T-helper 2 cell treated with Interferon-gamma antibody and Interleukin-4, amounts not matched to agents 5 μg/mL and 100 μg/mL, for 36 hours (primary cell): ENCODE results near the gene MID1.

ENCODE experiments used
- DNase-seq: peaks from one replicate; pipeline ENCODE4 v3.0.0; 2021; ENCODE audit warnings: low spot score
- H3K27ac Mint-ChIP-seq: one replicate; pipeline ENCODE4 v1.8.0; 2021; ENCODE audit warnings: mild to moderate bottlenecking, mixed read lengths
- H3K27me3 Mint-ChIP-seq: one replicate; pipeline ENCODE4 v1.8.0; 2021; ENCODE audit warnings: low read depth, mixed read lengths
- H3K36me3 Mint-ChIP-seq: one replicate; pipeline ENCODE4 v1.8.0; 2021; ENCODE audit warnings: low read depth, mixed read lengths
- H3K4me1 Mint-ChIP-seq: one replicate; pipeline ENCODE4 v1.8.0; 2021; ENCODE audit warnings: low read depth, mixed read lengths
- H3K4me3 Mint-ChIP-seq: one replicate; pipeline ENCODE4 v1.8.0; 2022; ENCODE audit warnings: mild to moderate bottlenecking, moderate library complexity, mixed read lengths
- H3K9me3 Mint-ChIP-seq: one replicate; pipeline ENCODE4 v1.8.0; 2021; ENCODE audit warnings: mixed read lengths

Gene MID1

DNA sequence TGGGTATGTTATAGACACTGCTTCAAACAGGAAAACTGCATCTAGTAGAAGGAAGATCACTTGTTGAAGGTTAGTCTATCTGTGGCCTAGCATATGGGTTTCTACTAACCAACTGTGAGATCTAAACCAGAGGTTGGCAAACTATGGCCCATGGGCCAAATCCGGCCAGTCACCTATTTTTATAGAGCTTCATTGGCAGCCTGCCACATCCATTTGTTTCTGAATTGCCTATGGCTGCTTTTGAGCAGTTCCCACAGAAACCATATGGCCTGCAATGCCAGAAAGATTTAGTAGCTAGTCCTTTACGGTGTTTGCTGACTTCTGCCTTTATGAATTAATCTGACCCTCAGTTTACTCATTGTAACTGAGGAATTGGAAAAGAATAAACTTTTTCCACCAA lies 71.1 kb downstream of the MID1 start:
- no peak overlapping the region for H3K27ac Mint-ChIP-seq
- H3K4me1 Mint-ChIP-seq = no peaks in the 10 kb centered on the region
- H3K27me3 Mint-ChIP-seq = no peaks in the 10 kb centered on the region
- no peak overlapping the region for H3K4me3 Mint-ChIP-seq
- no peaks in the 10 kb centered on the region for H3K9me3 Mint-ChIP-seq
- H3K36me3 Mint-ChIP-seq = no peaks in the 10 kb centered on the region
- no peak for DNase-seq

DNA sequence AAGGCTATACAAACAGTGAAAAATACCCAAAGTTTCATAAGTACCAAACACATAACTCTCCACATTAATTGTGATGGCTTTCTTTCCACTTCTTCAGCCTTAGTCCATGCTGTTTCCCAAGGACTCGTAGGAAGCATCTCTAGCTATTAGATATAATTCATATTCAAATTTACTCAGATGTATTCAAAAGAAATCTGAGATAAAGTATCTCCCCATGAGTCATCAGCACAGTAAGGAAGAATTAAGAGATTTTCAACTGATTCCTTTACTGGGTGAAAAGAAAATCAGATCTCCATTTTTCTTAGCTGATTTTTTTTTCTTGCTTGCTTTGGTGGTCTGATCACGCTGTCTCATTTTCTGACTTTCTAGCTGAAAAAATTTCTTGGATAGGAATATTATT lies 71.7 kb downstream of the MID1 start:
- Mint-ChIP-seq H3K36me3 (no peaks in the 10 kb centered on the region), H3K27me3 (no peaks in the 10 kb centered on the region), H3K4me3 (no peak overlapping the region), H3K27ac (no peak overlapping the region), H3K4me1 (no peaks in the 10 kb centered on the region), H3K9me3 (no peaks in the 10 kb centered on the region)
- DNase-seq = no peak

DNA sequence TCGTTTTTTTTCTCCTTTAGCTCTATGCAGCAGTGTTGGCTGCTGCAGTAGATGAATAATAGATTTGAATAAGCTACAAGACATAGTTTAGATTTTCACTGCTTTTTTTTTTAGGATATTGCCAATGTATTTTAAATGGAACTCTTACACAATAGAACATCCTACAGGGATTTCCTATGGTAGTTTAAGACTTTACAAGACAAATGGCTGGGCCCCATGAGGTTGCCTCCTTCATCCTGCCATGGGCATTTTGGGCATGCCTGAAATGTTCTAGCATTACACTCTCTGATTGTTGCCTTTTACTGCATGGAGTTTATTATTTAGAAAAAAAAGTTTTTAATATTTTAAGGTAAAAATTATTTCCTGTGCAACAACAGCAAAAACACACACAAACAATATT lies 74.5 kb downstream of the MID1 start:
- H3K4me3 Mint-ChIP-seq = no peak overlapping the region
- no peaks in the 10 kb centered on the region for H3K4me1 Mint-ChIP-seq
- H3K9me3 Mint-ChIP-seq = no peaks in the 10 kb centered on the region
- no peak overlapping the region for H3K27ac Mint-ChIP-seq
- no peaks in the 10 kb centered on the region for H3K36me3 Mint-ChIP-seq
- no peaks in the 10 kb centered on the region for H3K27me3 Mint-ChIP-seq
- no peak for DNase-seq

DNA sequence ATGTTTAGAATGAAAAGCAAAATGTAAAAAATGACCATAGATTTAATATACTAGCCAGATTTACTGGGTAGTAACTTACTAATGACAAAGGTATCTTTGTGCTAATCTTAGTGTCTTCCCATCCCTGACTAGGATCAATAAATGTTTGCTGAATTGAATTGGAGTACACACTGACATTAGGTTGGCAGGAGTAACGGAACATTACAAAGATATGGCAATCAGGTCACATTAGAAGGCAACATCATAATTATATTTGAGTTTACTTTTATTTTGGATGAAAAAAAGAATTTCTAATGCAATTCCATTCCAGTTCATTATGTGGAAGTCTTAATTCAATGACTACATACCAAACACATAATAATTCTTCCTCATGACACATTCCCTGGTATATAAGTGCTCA lies 77.8 kb downstream of the MID1 start:
- no peaks in the 10 kb centered on the region for H3K9me3 Mint-ChIP-seq
- DNase-seq = no peak
- no peak overlapping the region for H3K27ac Mint-ChIP-seq
- no peaks in the 10 kb centered on the region for H3K4me1 Mint-ChIP-seq
- no peak overlapping the region for H3K4me3 Mint-ChIP-seq
- no peaks in the 10 kb centered on the region for H3K27me3 Mint-ChIP-seq
- H3K36me3 Mint-ChIP-seq = no peaks in the 10 kb centered on the region

DNA sequence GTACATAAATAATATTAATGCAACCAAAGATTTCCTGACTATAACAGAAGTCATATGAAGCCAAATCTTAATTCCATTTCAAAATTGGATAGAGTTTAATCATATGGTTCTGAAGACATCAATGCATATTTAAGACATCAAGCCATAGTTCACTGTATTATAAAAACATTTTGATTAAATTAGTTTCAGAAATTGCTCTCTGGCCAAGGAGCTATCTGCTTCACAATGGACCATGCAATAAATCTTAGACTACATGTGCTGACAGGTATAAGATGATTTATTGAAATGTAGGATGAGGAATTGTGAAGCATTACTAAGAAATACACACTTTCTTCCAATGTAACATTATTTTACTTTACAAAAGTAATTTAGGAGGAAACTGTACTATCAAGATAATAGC lies 81.6 kb downstream of the MID1 start:
- H3K9me3 Mint-ChIP-seq = no peaks in the 10 kb centered on the region
- no peaks in the 10 kb centered on the region for H3K4me1 Mint-ChIP-seq
- no peaks in the 10 kb centered on the region for H3K36me3 Mint-ChIP-seq
- no peaks in the 10 kb centered on the region for H3K27me3 Mint-ChIP-seq
- H3K4me3 Mint-ChIP-seq = no peak overlapping the region
- no peak overlapping the region for H3K27ac Mint-ChIP-seq
- DNase-seq = no peak

DNA sequence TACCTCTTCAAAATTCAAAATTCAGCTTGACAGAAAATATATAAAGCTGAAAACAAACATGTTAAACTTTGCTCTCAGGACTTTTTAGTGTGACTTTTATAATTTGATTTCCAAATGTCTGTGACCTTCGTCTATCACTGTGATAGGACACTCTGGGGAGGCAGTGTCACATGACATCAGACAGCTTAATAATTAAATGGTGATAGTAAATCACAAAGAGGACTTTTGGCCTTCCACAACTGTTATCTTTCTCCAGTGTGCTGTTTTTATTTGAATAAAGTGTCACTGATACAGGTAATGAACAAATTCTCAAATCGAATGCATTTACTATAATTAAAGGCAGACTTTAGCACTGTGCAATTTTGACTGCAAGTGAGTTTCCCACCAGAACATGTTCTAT lies 83.1 kb downstream of the MID1 start:
- Mint-ChIP-seq H3K4me1 (no peaks in the 10 kb centered on the region), H3K27ac (no peak overlapping the region), H3K27me3 (no peaks in the 10 kb centered on the region), H3K36me3 (no peaks in the 10 kb centered on the region), H3K9me3 (no peaks in the 10 kb centered on the region), H3K4me3 (no peak overlapping the region)
- no peak for DNase-seq

DNA sequence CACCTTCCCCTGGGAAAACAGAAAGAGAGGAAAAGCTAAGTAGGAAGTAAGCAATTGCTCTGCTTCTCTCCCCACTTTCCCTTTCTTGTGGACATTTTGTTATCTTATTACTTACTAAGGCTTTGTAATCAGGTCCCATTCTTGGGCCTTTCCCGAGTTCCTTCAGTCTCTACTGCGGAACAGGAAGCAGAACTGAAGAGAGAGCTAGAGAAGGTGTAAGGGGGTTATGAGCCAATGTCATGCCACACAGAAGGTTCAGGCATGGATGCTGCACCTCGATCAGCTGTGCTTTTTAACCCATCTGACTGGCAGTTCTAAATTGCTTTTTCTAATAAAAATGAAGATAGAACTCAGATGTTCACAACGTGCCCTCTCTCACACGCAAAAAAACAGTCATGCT lies 83.6 kb downstream of the MID1 start:
- Mint-ChIP-seq H3K36me3 (no peaks in the 10 kb centered on the region), H3K4me3 (no peak overlapping the region), H3K9me3 (no peaks in the 10 kb centered on the region), H3K27ac (no peak overlapping the region), H3K27me3 (no peaks in the 10 kb centered on the region), H3K4me1 (no peaks in the 10 kb centered on the region)
- DNase-seq = no peak

DNA sequence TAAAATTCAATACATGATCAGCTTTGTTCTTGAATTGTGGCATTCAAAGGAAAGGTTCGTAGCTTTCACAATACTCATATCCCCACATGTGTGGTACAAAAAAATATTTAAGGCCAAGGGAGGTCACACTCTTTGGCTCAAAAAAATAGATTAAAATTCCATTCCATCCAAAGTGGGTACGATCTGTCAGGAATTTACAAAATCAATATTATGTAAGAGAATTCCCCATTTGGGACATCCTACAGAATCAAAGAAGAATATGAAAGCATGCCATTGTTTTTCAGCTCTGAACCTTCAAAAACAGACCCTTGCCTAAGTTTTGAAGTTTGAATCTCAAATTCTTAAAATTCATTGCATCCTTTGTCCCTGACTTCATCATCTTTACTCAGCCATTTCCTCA lies 85.8 kb downstream of the MID1 start:
- DNase-seq = no peak
- Mint-ChIP-seq H3K4me1 (no peaks in the 10 kb centered on the region), H3K9me3 (no peaks in the 10 kb centered on the region), H3K36me3 (no peaks in the 10 kb centered on the region), H3K27me3 (no peaks in the 10 kb centered on the region), H3K27ac (no peak overlapping the region), H3K4me3 (no peak overlapping the region)

DNA sequence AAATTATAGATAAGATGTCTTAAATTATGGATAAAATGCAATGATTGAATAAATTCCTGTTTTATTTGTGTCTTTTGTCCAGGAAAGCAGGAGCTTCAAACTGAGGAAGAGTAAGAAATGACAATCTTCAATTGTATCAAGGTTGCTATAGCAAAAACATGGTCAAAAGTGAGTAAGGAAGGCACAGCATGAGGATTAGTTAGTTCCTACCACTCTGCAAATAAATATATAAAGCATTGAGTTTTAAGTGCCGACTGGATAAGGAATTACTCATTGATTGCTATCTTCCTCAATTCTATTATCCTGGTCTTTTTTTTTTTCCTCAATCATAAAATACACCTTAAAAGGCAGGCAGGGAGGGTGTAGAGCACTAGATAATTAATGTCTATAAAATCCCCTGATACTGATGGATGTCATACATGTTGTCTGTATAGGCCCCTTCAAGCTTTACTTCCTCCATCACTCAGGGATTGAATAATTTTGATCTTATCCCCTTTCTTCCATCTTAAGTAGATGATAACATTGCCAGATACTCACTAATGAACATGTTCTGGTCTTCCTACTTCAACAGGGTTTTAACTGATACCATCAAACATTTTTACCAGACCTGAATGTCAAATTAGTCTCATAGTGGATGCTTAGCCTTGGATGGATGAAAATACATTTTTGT lies 86.6 kb downstream of the MID1 start:
- DNase-seq = no peak
- no peak overlapping the region for H3K27ac Mint-ChIP-seq
- no peaks in the 10 kb centered on the region for H3K27me3 Mint-ChIP-seq
- H3K36me3 Mint-ChIP-seq = no peaks in the 10 kb centered on the region
- H3K4me3 Mint-ChIP-seq = no peak overlapping the region
- no peaks in the 10 kb centered on the region for H3K4me1 Mint-ChIP-seq
- H3K9me3 Mint-ChIP-seq = no peaks in the 10 kb centered on the region

DNA sequence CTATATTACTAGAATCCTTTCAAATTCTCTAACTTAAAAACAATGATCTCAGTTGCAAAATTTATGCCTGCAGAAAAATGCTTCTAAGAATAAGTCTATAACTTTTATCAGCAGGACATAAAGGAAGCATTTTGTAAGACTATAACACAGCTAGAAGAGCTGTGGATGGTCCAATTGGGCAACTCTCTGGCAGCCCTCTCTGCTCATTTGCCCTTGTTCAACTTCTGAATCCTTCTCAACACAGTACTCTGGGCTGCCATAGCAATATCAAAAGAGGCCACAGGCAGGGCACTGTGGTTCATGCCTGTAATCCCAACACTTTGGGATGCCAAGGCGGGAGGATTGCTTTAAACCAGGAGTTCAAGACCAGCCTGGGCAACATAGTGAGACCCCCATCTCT lies 88.5 kb downstream of the MID1 start:
- Mint-ChIP-seq H3K27me3 (no peaks in the 10 kb centered on the region), H3K36me3 (no peaks in the 10 kb centered on the region), H3K27ac (no peak overlapping the region), H3K4me3 (no peak overlapping the region), H3K4me1 (no peaks in the 10 kb centered on the region), H3K9me3 (no peaks in the 10 kb centered on the region)
- no peak for DNase-seq

DNA sequence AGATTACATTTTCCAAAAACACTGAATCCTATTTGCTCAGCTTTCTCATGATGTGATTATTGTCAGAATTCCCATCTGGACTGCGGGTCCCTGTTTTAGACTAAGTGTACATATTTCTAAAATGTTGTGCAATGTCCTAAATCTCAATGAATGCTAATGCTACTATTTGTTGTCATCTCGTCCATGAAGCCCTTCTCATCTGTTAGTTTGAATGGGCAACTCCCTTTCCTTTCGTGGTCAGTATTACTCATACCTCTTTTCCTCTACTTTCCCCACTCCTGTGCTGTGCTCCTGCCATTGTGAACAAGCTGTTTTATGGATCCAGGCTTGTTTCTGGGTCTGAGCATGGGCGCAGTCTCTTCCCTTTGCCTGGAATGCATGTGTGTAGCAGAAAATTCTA lies 91.0 kb downstream of the MID1 start:
- Mint-ChIP-seq H3K36me3 (no peaks in the 10 kb centered on the region), H3K27me3 (no peaks in the 10 kb centered on the region), H3K4me3 (no peak overlapping the region), H3K27ac (no peak overlapping the region), H3K9me3 (no peaks in the 10 kb centered on the region), H3K4me1 (no peaks in the 10 kb centered on the region)
- DNase-seq = no peak

DNA sequence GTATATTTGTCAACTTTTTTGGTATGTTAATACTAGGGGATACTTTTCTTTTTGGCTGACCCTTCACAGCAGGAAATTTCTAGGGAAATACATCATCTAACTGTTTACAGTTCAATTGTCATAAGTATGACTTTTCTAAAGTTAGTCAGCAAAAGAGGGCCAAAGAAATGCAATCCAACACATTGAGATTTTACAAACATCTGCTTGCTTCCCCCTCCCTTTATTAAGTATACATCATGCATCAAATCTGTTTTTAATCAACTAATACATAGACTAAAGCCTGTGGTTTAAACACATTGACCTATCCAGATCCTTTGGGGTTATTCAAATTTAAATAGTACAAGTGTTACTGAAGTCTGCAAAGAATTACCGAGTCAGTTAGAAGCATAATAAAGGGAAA lies 93.9 kb downstream of the MID1 start:
- no peak overlapping the region for H3K4me3 Mint-ChIP-seq
- no peaks in the 10 kb centered on the region for H3K9me3 Mint-ChIP-seq
- H3K27ac Mint-ChIP-seq = no peak overlapping the region
- H3K36me3 Mint-ChIP-seq = no peaks in the 10 kb centered on the region
- H3K27me3 Mint-ChIP-seq = no peaks in the 10 kb centered on the region
- H3K4me1 Mint-ChIP-seq = no peaks in the 10 kb centered on the region
- DNase-seq = no peak

DNA sequence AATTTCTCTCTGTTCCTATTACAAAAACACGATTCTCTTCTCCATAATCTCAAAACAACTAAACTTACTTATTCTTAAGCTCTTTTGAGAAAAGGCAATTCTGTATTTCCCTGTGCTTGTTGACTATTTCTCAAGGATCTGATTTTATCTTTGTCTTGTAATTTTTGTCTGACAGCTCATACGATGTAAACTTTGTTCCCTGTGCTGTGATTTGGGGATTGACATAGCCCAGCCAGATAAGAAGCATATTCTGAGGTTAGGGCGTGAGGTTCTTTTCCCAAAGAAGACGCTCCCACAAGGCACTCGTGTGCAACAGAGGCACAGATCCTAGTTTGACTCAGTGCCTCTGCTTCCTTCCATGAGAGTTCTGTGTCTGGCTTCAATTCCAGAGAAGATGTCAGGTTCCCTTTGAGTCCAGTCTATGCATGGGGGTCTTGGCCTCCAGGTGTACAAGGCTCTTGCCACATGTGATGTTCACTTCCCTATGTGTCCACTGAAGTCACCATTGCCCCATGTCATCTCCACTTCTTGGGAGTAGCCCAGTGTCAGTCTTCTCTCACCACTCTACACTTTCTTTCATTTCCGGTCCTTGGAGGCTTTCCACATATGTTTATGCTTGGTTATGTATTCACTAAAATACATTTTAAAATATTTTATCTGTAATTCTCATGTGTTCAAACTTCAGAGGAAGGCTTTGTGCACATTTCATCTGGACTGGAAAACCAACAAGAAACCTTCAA lies 94.8 kb downstream of the MID1 start:
- Mint-ChIP-seq H3K9me3 (no peaks in the 10 kb centered on the region), H3K36me3 (no peaks in the 10 kb centered on the region), H3K27ac (no peak overlapping the region), H3K4me1 (no peaks in the 10 kb centered on the region), H3K27me3 (no peaks in the 10 kb centered on the region), H3K4me3 (no peak overlapping the region)
- DNase-seq = no peak

DNA sequence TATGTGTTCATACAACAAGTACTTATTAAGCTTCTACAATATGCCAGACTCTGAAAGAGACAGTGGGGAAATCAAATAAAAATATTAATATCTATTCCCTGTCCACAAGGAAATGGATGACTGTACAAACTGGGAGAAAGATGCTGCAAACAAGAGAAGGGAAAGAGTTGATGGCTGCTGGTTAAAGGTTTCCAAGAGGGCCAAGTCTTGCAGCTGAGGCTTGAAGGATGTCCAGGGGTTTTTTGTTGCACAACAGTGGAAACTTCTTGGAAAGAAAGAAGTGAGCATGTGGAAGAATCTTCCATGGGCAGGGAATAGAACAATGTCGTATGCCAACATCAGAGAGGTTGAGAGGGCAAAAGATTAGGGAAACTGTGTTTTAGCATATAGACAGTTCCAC lies 95.8 kb downstream of the MID1 start:
- H3K9me3 Mint-ChIP-seq = no peaks in the 10 kb centered on the region
- no peak for DNase-seq
- H3K36me3 Mint-ChIP-seq = no peaks in the 10 kb centered on the region
- no peak overlapping the region for H3K4me3 Mint-ChIP-seq
- no peaks in the 10 kb centered on the region for H3K27me3 Mint-ChIP-seq
- H3K27ac Mint-ChIP-seq = no peak overlapping the region
- no peaks in the 10 kb centered on the region for H3K4me1 Mint-ChIP-seq

DNA sequence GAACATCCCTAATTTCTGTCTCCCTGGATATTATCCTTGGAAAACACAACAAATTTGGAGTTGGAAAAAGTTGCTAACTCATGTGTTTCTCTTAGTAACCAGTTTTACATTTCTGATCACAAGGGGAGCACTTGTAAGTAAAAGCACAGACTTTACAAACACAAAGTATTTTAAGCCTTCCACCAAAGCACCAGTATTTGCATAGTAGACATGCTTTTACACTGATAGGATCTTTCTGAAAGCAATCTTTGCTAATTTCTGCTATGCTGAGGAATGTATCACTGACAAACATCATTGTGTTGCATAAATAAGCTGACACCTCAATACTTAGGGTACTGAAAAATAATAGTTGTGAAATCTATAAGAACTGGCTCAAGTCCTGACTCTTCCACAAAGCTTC lies 100.6 kb downstream of the MID1 start:
- H3K9me3 Mint-ChIP-seq = no peaks in the 10 kb centered on the region

More for the DNA sequence above, 100.6 kb downstream of the MID1 start:
- no peaks in the 10 kb centered on the region for H3K27me3 Mint-ChIP-seq
- no peak overlapping the region for H3K4me3 Mint-ChIP-seq
- no peaks in the 10 kb centered on the region for H3K4me1 Mint-ChIP-seq
- DNase-seq = no peak
- H3K27ac Mint-ChIP-seq = no peak overlapping the region
- H3K36me3 Mint-ChIP-seq = no peaks in the 10 kb centered on the region
